NCI-H1417 treated with DMSO at 0.1 percent for 48 hours (cell line): ENCODE results near the gene GPATCH4.

Experiments used
- DNase-seq: peaks from one replicate; lab custom pipeline; 2025; lab: John Stamatoyannopoulos, UW

GPATCH4 gene

DNA sequence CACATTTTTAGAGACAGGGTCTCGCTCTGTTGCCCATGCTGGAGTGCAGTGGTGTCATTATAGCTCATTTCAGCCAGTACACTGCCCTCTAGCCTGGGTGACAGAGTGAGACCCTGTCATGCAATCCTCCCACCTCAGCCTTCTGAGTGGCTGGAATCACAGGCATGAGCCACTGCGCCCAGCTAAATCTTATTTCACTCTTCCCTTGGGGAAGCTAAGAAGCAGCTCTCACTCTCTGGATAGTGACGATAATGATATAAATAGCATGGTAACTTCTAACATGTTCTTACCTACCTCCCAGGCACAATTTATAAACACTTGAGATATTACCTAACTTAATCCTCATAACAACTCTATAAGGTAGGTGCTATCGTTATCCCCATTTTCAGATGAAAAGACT lies 53.8 kb downstream of the GPATCH4 start:
- DNase-seq, result no peak

DNA sequence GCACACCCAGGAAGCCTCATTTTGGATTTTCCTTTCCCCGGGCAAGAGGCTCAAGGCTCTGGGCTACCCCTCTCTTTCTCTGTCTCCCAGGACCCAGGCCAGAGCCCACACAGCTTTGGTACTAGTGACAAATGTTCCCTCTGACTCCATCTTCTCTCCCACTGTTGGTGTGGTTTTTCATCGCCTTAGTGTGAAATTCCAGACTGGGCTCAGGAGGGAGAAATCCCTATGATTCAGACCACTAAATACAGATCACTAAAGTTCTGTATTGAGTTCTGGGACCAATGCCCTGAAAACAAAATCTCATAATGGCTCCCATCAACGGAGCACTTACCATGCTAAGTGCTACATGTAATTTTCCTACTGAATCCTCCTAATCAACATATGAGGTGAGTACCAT lies 55.0 kb downstream of the GPATCH4 start:
- no peak for DNase-seq

DNA sequence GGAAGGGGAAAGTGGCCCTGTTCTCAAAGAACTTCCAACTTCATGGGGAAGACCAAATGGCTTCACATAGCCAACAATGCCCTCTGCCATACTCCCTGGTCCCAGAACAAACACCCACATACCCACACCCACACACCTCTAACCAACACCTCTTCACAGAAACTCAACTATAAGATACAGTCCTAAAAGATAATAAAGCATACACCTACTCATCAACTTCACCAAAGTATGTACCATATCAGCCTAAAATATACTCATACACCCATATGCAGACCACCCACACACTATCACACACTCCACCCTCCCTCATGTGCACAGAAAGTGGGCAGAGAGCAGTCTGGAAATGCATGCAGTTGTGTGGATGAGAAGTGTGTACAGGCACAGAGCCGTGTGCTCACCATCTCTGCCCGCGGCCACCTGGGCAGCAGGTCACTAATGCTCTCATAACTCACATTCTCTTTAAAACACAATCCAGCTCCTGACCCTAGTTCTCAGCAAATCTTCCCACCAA lies 56.6 kb downstream of the GPATCH4 start:
- DNase-seq, result no peak
